ENCODE measurements around the gene TAF1A.

DNA sequence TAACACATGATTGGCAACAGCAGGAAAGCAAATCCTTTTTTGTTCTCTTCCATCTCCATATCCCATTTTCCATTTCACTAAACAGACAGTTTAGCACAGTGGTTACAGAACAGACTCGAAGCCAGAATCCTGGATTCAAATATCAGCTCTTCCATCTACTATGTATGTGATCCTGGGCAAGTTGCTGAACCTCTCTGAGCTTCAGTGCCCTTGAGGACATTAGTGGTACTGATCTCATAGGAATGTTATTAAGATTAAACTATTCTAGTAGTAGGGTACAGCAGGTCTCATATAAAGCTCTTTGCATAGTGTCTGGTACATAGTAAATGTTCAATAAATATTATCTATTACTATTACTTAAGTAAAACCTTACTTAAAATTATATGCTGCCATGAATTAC, 28.1 kb downstream of the TAF1A start:
- TF ChIP-seq, protein P1, sequence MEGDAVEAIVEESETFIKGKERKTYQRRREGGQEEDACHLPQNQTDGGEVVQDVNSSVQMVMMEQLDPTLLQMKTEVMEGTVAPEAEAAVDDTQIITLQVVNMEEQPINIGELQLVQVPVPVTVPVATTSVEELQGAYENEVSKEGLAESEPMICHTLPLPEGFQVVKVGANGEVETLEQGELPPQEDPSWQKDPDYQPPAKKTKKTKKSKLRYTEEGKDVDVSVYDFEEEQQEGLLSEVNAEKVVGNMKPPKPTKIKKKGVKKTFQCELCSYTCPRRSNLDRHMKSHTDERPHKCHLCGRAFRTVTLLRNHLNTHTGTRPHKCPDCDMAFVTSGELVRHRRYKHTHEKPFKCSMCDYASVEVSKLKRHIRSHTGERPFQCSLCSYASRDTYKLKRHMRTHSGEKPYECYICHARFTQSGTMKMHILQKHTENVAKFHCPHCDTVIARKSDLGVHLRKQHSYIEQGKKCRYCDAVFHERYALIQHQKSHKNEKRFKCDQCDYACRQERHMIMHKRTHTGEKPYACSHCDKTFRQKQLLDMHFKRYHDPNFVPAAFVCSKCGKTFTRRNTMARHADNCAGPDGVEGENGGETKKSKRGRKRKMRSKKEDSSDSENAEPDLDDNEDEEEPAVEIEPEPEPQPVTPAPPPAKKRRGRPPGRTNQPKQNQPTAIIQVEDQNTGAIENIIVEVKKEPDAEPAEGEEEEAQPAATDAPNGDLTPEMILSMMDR (IDR thresholded peaks at IDR 0.05; ENCODE audit: insufficient read depth, low read length), result no peak
- TF ChIP-seq, protein P2, sequence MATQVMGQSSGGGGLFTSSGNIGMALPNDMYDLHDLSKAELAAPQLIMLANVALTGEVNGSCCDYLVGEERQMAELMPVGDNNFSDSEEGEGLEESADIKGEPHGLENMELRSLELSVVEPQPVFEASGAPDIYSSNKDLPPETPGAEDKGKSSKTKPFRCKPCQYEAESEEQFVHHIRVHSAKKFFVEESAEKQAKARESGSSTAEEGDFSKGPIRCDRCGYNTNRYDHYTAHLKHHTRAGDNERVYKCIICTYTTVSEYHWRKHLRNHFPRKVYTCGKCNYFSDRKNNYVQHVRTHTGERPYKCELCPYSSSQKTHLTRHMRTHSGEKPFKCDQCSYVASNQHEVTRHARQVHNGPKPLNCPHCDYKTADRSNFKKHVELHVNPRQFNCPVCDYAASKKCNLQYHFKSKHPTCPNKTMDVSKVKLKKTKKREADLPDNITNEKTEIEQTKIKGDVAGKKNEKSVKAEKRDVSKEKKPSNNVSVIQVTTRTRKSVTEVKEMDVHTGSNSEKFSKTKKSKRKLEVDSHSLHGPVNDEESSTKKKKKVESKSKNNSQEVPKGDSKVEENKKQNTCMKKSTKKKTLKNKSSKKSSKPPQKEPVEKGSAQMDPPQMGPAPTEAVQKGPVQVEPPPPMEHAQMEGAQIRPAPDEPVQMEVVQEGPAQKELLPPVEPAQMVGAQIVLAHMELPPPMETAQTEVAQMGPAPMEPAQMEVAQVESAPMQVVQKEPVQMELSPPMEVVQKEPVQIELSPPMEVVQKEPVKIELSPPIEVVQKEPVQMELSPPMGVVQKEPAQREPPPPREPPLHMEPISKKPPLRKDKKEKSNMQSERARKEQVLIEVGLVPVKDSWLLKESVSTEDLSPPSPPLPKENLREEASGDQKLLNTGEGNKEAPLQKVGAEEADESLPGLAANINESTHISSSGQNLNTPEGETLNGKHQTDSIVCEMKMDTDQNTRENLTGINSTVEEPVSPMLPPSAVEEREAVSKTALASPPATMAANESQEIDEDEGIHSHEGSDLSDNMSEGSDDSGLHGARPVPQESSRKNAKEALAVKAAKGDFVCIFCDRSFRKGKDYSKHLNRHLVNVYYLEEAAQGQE (IDR thresholded peaks at IDR 0.05; ENCODE audit: insufficient replicate concordance, low read depth), result no peak
